ENCODE data around the gene GTF2B. TPM values are rescaled to one million over a fixed set of nuclear protein-coding genes. Genes with fewer than 3 reads are reported as not detected.

Gene GTF2B
- total RNA-seq, 1 experiment from 2014 or later = 31.8 TPM

- Histone ChIP-seq H3K36me3 (ENCODE audit: control insufficient read depth in 1 of 2, insufficient read depth in 2 of 2, low read length in 2 of 2) (peaks cover 16 to 19% of the 10 kb centered on the region in 2 experiments), H3K9me3 (ENCODE audit: control insufficient read depth in 1 of 2, insufficient read depth in 1 of 2, low read depth in 1 of 2, low read length in 2 of 2) (no peaks in the 10 kb centered on the region), H3K9me2 (ENCODE audit: insufficient read depth) (no peaks in the 10 kb centered on the region), H3K4me3 (replicated peaks in 1 of 2; ENCODE audit: low read depth in 1 of 2, low read length in 2 of 2) (no peak overlapping the region), H3K27ac (ENCODE audit: low read depth, low read length) (no peak overlapping the region), H3K4me1 (ENCODE audit: control insufficient read depth in 1 of 2, insufficient read depth in 2 of 2, low read length in 2 of 2) (peaks cover 2 to 22% of the 10 kb centered on the region in 2 experiments; a peak in 3 of 4 replicates), H3K27me3 (ENCODE audit: insufficient read depth, low read length) (no peaks in the 10 kb centered on the region), H4K20me1 (ENCODE audit: insufficient read depth) (no peaks in the 10 kb centered on the region), H3K4me2 (ENCODE audit: low read length) (no peak overlapping the region; the same call in 1 of the 2 replicates), H3K79me2 (ENCODE audit: insufficient read depth, low read length) (no peaks in the 10 kb centered on the region), H3K9ac (ENCODE audit: low read length) (no peak overlapping the region), H2AFZ (ENCODE audit: low read depth, low read length, poor library complexity, severe bottlenecking) (no peak overlapping the region)
- intact Hi-C loops (cut with micrococcal nuclease) = no loop called here
- ATAC-seq (no peak), DNase-seq (ENCODE audit: low read depth, low spot score) (no peak)
- POLR2A ChIA-PET = no interaction called here
- CTCF ChIA-PET = no interaction called here
- no TSS peak for BruUV-seq (replicated peaks)
- RAD21 ChIA-PET (ENCODE audit: low non-redundant PET in 1 of 2, low total read pairs in 2 of 2, uncharacterized antibody in 2 of 2, unreplicated experiment in 2 of 2) = no interaction called here
- no peak for TF ChIP-seq SP1 (IDR thresholded peaks at IDR 0.05; ENCODE audit: low read depth)
- no peak for TF ChIP-seq EZH2 (IDR thresholded peaks at IDR 0.05)
- TF ChIP-seq CEBPB (IDR thresholded peaks at IDR 0.05; ENCODE audit: low read depth) = no peak
- no peak for TF ChIP-seq RAD21 (IDR thresholded peaks at IDR 0.05; ENCODE audit: low read depth)
- no peak for TF ChIP-seq TCF7L2 (IDR thresholded peaks at IDR 0.05; ENCODE audit: borderline replicate concordance, extremely low read depth, insufficient read depth, insufficient read length)
- no peak for TF ChIP-seq JUND (IDR thresholded peaks at IDR 0.05)
- TF ChIP-seq, protein P1, sequence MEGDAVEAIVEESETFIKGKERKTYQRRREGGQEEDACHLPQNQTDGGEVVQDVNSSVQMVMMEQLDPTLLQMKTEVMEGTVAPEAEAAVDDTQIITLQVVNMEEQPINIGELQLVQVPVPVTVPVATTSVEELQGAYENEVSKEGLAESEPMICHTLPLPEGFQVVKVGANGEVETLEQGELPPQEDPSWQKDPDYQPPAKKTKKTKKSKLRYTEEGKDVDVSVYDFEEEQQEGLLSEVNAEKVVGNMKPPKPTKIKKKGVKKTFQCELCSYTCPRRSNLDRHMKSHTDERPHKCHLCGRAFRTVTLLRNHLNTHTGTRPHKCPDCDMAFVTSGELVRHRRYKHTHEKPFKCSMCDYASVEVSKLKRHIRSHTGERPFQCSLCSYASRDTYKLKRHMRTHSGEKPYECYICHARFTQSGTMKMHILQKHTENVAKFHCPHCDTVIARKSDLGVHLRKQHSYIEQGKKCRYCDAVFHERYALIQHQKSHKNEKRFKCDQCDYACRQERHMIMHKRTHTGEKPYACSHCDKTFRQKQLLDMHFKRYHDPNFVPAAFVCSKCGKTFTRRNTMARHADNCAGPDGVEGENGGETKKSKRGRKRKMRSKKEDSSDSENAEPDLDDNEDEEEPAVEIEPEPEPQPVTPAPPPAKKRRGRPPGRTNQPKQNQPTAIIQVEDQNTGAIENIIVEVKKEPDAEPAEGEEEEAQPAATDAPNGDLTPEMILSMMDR (IDR thresholded peaks at IDR 0.05 in 2 of 3, conservative IDR thresholded peaks at IDR 0.05 in 1 of 3; ENCODE audit: borderline replicate concordance in 1 of 3, insufficient read depth in 1 of 3, low read depth in 2 of 3, low read length in 2 of 3) = no peak
- TF ChIP-seq SRF (IDR thresholded peaks at IDR 0.05; ENCODE audit: low read depth) = no peak
- TF ChIP-seq SIN3A (IDR thresholded peaks at IDR 0.05; ENCODE audit: low read depth) = no peak
- TF ChIP-seq ZFX (IDR thresholded peaks at IDR 0.05) = no peak
- TF ChIP-seq YY1 (IDR thresholded peaks at IDR 0.05; ENCODE audit: extremely low read depth, insufficient replicate concordance, low read depth, low read length) = no peak
- TF ChIP-seq, protein P2, sequence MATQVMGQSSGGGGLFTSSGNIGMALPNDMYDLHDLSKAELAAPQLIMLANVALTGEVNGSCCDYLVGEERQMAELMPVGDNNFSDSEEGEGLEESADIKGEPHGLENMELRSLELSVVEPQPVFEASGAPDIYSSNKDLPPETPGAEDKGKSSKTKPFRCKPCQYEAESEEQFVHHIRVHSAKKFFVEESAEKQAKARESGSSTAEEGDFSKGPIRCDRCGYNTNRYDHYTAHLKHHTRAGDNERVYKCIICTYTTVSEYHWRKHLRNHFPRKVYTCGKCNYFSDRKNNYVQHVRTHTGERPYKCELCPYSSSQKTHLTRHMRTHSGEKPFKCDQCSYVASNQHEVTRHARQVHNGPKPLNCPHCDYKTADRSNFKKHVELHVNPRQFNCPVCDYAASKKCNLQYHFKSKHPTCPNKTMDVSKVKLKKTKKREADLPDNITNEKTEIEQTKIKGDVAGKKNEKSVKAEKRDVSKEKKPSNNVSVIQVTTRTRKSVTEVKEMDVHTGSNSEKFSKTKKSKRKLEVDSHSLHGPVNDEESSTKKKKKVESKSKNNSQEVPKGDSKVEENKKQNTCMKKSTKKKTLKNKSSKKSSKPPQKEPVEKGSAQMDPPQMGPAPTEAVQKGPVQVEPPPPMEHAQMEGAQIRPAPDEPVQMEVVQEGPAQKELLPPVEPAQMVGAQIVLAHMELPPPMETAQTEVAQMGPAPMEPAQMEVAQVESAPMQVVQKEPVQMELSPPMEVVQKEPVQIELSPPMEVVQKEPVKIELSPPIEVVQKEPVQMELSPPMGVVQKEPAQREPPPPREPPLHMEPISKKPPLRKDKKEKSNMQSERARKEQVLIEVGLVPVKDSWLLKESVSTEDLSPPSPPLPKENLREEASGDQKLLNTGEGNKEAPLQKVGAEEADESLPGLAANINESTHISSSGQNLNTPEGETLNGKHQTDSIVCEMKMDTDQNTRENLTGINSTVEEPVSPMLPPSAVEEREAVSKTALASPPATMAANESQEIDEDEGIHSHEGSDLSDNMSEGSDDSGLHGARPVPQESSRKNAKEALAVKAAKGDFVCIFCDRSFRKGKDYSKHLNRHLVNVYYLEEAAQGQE (IDR thresholded peaks at IDR 0.05; ENCODE audit: low read depth) = no peak
- TF ChIP-seq EGR1 (IDR thresholded peaks at IDR 0.05; ENCODE audit: low read depth) = no peak
- no peak for TF ChIP-seq ATF3 (IDR thresholded peaks at IDR 0.05)
- no peak for TF ChIP-seq ELF1 (IDR thresholded peaks at IDR 0.05; ENCODE audit: borderline replicate concordance, low read depth)
- TF ChIP-seq POLR2A (IDR thresholded peaks at IDR 0.05; ENCODE audit: borderline replicate concordance, extremely low read depth, insufficient read depth, insufficient read length) = no peak
- TF ChIP-seq FOSL1 (IDR thresholded peaks at IDR 0.05; ENCODE audit: low read depth) = no peak
- no peak for TF ChIP-seq ZNF274 (IDR thresholded peaks at IDR 0.05; ENCODE audit: low read depth, low read length)
- no peak for TF ChIP-seq EZH2phosphoT487 (IDR thresholded peaks at IDR 0.05; ENCODE audit: borderline replicate concordance)
These were observed 87.9 kb downstream of the GTF2B start for GRCh38 chr1:88803444-88803843.
